OCI-LY7 (cell line): Measurements from ENCODE around the gene ADAMTS17.

Source experiments
- EZH2phosphoT487 ChIP-seq: fragments of 200-600 bp; sonication (generic); IDR thresholded peaks from 2 replicates; pipeline ENCODE4 v1.6.1; 2018; ENCODE audit warnings: low read depth, borderline replicate concordance, mild to moderate bottlenecking, mixed run types, antibody characterized with exemption, low read length, moderate library complexity, mixed read lengths
- TF ChIP-seq, protein P1 (sequence below): fragments of 200-600 bp; sonication (generic); conservative IDR thresholded peaks from 2 replicates; pipeline ENCODE4 v1.5.1; 2014; ENCODE audit warnings: mild to moderate bottlenecking, antibody characterized with exemption, low read length, moderate library complexity, mixed read lengths

DNA sequence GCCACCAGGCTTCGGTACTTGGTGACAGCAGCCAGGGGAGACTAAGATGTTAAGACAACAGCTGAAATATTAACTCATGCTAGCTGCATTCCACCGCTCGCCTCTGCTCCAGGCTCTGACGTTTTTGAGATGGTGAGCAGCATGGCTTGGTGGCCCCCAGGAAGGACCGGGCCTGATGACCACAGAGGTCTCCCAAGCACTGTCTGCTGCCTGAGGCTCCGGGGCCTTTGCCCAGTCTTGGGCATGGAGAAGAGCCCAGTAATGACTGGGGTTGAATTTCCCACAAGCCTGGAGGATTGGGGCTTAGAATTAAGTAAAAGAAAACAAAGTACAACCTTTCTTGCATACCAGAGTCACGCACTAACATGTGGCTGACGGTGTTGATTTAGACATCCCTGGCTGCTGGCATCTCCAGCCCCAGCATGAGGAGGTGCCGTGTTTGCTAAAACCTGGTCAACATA, 364.9 kb downstream of the ADAMTS17 start:
- TF ChIP-seq, protein P1, sequence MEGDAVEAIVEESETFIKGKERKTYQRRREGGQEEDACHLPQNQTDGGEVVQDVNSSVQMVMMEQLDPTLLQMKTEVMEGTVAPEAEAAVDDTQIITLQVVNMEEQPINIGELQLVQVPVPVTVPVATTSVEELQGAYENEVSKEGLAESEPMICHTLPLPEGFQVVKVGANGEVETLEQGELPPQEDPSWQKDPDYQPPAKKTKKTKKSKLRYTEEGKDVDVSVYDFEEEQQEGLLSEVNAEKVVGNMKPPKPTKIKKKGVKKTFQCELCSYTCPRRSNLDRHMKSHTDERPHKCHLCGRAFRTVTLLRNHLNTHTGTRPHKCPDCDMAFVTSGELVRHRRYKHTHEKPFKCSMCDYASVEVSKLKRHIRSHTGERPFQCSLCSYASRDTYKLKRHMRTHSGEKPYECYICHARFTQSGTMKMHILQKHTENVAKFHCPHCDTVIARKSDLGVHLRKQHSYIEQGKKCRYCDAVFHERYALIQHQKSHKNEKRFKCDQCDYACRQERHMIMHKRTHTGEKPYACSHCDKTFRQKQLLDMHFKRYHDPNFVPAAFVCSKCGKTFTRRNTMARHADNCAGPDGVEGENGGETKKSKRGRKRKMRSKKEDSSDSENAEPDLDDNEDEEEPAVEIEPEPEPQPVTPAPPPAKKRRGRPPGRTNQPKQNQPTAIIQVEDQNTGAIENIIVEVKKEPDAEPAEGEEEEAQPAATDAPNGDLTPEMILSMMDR: no peak
- no peak for TF ChIP-seq EZH2phosphoT487
